K562 (cell line): ENCODE data around the gene DUSP28. TPM values are rescaled to one million over a fixed set of nuclear protein-coding genes. Genes with fewer than 3 reads are reported as not detected.

Experiments
- FOXA3 ChIP-seq, 2 experiments: fragments of 450-650 bp in 1 of 2; sonication (generic) in 1 of 2; formaldehyde crosslinking; IDR thresholded peaks in 1 of 2; conservative IDR thresholded peaks in 1 of 2; 2 replicates each; pipeline versions ENCODE4 v1.4.0 to v1.8.0; 2020 to 2022; ENCODE audit warnings: mild to moderate bottlenecking in 2 of 2, missing genetic modification reagents in 1 of 2
- GABPB2 ChIP-seq: fragments of 250-450 bp; sonication (Bioruptor Pico); conservative IDR thresholded peaks from 2 replicates; pipeline ENCODE4 v1.5.1; 2021; ENCODE audit warnings: mild to moderate bottlenecking
- HEY1 ChIP-seq: fragments of 250-450 bp; sonication (Bioruptor Pico); IDR thresholded peaks from 2 replicates; pipeline ENCODE4 v1.5.0; 2020; ENCODE audit warnings: mild to moderate bottlenecking, moderate library complexity, borderline replicate concordance
- HIVEP1 ChIP-seq: fragments of 250-450 bp; sonication (Bioruptor Pico); IDR thresholded peaks from 2 replicates; pipeline ENCODE4 v1.4.0; 2020; ENCODE audit warnings: mild to moderate bottlenecking
- KAT2B ChIP-seq: IDR thresholded peaks from one replicate; pipeline ENCODE4 v1.6.1; 2012; ENCODE audit warnings: low read depth, mild to moderate bottlenecking, control low read depth, inconsistent platforms, low read length, moderate library complexity
- PHTF2 ChIP-seq: fragments of 250-450 bp; sonication (Bioruptor Pico); IDR thresholded peaks from 2 replicates; pipeline ENCODE4 v1.5.0; 2021; ENCODE audit warnings: mild to moderate bottlenecking
- PKNOX1 ChIP-seq: fragments of 450-650 bp; IDR thresholded peaks from 2 replicates; pipeline ENCODE4 v1.6.1; 2016
- PPARD ChIP-seq: fragments of 250-450 bp; sonication (Bioruptor Pico); IDR thresholded peaks from 2 replicates; pipeline ENCODE4 v1.8.0; 2022; ENCODE audit warnings: inconsistent platforms, mild to moderate bottlenecking, moderate library complexity
- RBBP5 ChIP-seq: fragments of 200-600 bp; sonication (generic); IDR thresholded peaks from 2 replicates; pipeline ENCODE4 v1.6.1; 2012; ENCODE audit warnings: borderline replicate concordance, mild to moderate bottlenecking, low read length, control low read depth, inconsistent platforms; ENCODE audit not compliant: insufficient read depth, poor library complexity, severe bottlenecking
- SRSF3 ChIP-seq: fragments of 200-400 bp; formaldehyde crosslinking; IDR thresholded peaks from 2 replicates; pipeline ENCODE4 v1.6.1; 2016; ENCODE audit warnings: mild to moderate bottlenecking, low read length, moderate library complexity; ENCODE audit not compliant: insufficient read depth
- XRCC3 ChIP-seq: fragments of 450-650 bp; IDR thresholded peaks from 2 replicates; pipeline ENCODE4 v1.6.1; 2017; ENCODE audit warnings: mild to moderate bottlenecking, moderate library complexity
- ZKSCAN1 ChIP-seq: fragments of 150-350 bp; IDR thresholded peaks from 2 replicates; pipeline ENCODE4 v1.6.1; 2016; ENCODE audit warnings: low read depth, low read length
- ZNF511 ChIP-seq: sonication (generic); formaldehyde crosslinking; IDR thresholded peaks from 2 replicates; pipeline ENCODE4 v1.8.0; 2022; ENCODE audit warnings: mild to moderate bottlenecking, missing genetic modification reagents
- ZNF766 ChIP-seq: fragments of 200-800 bp; sonication (Bioruptor generic); conservative IDR thresholded peaks from 2 replicates; pipeline ENCODE4 v1.6.1; 2016; ENCODE audit warnings: missing genetic modification characterization, missing compliant biosample characterization
- polyA plus RNA-seq, 8 experiments: library from polyadenylated mRNA; depleted of rRNA in 4 of 8; stranded (reverse) in 5 of 8; unstranded in 3 of 8; fragments of >200 nt; fragmentation: Nextera tagmentation in 2 of 8; fragmentation: Illumina TruSeq in 1 of 8; extraction: Ambion mirVana in 2 of 8; extraction: Trizol in 1 of 8; gene quantifications; 2 replicates each; pipeline versions ENCODE4 v1.2.1 to v1.2.3, GENCODE V29; 2011 to 2014; ENCODE audit warnings: inconsistent platforms in 1 of 8, missing spikeins in 1 of 8
- total RNA-seq, 7 experiments: library from RNA; depleted of rRNA in 6 of 7; stranded (reverse); fragments of >200 nt in 6 of 7; fragmentation: Illumina TruSeq in 2 of 7; extraction: Trizol in 2 of 7; gene quantifications; 2 replicates each; pipeline versions ENCODE4 v1.2.1 to v1.2.3, GENCODE V29; 2011 to 2021; ENCODE audit warnings: low replicate concordance in 1 of 7
- TF ChIP-seq, protein P1 (sequence below): fragments of 450-650 bp; IDR thresholded peaks from 2 replicates; pipeline ENCODE4 v1.6.1; 2017; ENCODE audit warnings: antibody characterized with exemption, mild to moderate bottlenecking
- TF ChIP-seq, protein P2 (sequence below): sonication (generic); formaldehyde crosslinking; IDR thresholded peaks from 2 replicates; pipeline ENCODE4 v1.8.1; 2023; ENCODE audit warnings: mild to moderate bottlenecking, missing genetic modification reagents
- TF ChIP-seq, protein P3 (sequence below): sonication (generic); formaldehyde crosslinking; IDR thresholded peaks from 2 replicates; pipeline ENCODE4 v1.8.1; 2023; ENCODE audit warnings: mild to moderate bottlenecking, missing genetic modification reagents

The DUSP28 gene
- total and polyA plus RNA-seq, 9 of the 15 experiments (the other 6 are each of a cell fraction or from before 2014, with no cell fraction given): 2.8 to 8.1 (median 4.2) TPM

GRCh38 chr2:240566203-240567136 is 6.3 kb downstream of the DUSP28 start (continued):
- TF ChIP-seq HEY1 (CRISPR knock-in tag): no peak
- no peak for TF ChIP-seq GABPB2 (CRISPR knock-in tag)
- no peak for TF ChIP-seq ZKSCAN1
- no peak for TF ChIP-seq ZNF511 (CRISPR knock-in tag)
- TF ChIP-seq, protein P1, sequence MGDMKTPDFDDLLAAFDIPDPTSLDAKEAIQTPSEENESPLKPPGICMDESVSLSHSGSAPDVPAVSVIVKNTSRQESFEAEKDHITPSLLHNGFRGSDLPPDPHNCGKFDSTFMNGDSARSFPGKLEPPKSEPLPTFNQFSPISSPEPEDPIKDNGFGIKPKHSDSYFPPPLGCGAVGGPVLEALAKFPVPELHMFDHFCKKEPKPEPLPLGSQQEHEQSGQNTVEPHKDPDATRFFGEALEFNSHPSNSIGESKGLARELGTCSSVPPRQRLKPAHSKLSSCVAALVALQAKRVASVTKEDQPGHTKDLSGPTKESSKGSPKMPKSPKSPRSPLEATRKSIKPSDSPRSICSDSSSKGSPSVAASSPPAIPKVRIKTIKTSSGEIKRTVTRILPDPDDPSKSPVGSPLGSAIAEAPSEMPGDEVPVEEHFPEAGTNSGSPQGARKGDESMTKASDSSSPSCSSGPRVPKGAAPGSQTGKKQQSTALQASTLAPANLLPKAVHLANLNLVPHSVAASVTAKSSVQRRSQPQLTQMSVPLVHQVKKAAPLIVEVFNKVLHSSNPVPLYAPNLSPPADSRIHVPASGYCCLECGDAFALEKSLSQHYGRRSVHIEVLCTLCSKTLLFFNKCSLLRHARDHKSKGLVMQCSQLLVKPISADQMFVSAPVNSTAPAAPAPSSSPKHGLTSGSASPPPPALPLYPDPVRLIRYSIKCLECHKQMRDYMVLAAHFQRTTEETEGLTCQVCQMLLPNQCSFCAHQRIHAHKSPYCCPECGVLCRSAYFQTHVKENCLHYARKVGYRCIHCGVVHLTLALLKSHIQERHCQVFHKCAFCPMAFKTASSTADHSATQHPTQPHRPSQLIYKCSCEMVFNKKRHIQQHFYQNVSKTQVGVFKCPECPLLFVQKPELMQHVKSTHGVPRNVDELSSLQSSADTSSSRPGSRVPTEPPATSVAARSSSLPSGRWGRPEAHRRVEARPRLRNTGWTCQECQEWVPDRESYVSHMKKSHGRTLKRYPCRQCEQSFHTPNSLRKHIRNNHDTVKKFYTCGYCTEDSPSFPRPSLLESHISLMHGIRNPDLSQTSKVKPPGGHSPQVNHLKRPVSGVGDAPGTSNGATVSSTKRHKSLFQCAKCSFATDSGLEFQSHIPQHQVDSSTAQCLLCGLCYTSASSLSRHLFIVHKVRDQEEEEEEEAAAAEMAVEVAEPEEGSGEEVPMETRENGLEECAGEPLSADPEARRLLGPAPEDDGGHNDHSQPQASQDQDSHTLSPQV: no peak
- TF ChIP-seq PHTF2 (CRISPR knock-in tag): no peak
- TF ChIP-seq KAT2B: no peak
- TF ChIP-seq FOXA3 (CRISPR knock-in tag; conservative IDR thresholded peaks at IDR 0.05 in 1 of 2, IDR thresholded peaks at IDR 0.05 in 1 of 2): no peak
- no peak for TF ChIP-seq HIVEP1 (CRISPR knock-in tag)
- TF ChIP-seq, protein P2, sequence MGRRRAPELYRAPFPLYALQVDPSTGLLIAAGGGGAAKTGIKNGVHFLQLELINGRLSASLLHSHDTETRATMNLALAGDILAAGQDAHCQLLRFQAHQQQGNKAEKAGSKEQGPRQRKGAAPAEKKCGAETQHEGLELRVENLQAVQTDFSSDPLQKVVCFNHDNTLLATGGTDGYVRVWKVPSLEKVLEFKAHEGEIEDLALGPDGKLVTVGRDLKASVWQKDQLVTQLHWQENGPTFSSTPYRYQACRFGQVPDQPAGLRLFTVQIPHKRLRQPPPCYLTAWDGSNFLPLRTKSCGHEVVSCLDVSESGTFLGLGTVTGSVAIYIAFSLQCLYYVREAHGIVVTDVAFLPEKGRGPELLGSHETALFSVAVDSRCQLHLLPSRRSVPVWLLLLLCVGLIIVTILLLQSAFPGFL (CRISPR knock-in tag): no peak
- no peak; the same call in 1 of the 2 replicates for TF ChIP-seq PKNOX1
- peak; percentile 86; the same call in 1 of the 2 replicates for TF ChIP-seq SRSF3
- TF ChIP-seq XRCC3: no peak
- TF ChIP-seq PPARD (CRISPR knock-in tag): no peak
- TF ChIP-seq ZNF766 (CRISPR knock-in tag): no peak
- no peak for TF ChIP-seq RBBP5
- TF ChIP-seq, protein P3, sequence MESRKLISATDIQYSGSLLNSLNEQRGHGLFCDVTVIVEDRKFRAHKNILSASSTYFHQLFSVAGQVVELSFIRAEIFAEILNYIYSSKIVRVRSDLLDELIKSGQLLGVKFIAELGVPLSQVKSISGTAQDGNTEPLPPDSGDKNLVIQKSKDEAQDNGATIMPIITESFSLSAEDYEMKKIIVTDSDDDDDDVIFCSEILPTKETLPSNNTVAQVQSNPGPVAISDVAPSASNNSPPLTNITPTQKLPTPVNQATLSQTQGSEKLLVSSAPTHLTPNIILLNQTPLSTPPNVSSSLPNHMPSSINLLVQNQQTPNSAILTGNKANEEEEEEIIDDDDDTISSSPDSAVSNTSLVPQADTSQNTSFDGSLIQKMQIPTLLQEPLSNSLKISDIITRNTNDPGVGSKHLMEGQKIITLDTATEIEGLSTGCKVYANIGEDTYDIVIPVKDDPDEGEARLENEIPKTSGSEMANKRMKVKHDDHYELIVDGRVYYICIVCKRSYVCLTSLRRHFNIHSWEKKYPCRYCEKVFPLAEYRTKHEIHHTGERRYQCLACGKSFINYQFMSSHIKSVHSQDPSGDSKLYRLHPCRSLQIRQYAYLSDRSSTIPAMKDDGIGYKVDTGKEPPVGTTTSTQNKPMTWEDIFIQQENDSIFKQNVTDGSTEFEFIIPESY: no peak
